GM19455 (cell line): ENCODE measurements around the gene ANXA1.
"Not testable (repeated sequence)": the region's sequence is repeated elsewhere in the genome, so short reads cannot be mapped to it uniquely, and the experiment has no call there.

Experiments
- ATAC-seq: cut with Tn5 transposase; IDR thresholded peaks from one replicate; pipeline ENCODE4 v1.9.1; 2021; ENCODE audit not compliant: unreplicated experiment

Gene ANXA1

GRCh38 chr9:73151653-73152542 lies at the start of gene ANXA1:
ANXA1 (plus strand) TSS chr9:73151865; CDS start chr9:73158536, 6,671 bp downstream.
- no peak for ATAC-seq

GRCh38 chr9:73104342-73104741 lies 47.3 kb upstream of the ANXA1 start:
- ATAC-seq: no peak

GRCh38 chr9:73104921-73105320 lies 46.7 kb upstream of the ANXA1 start:
- ATAC-seq: no peak

GRCh38 chr9:73107489-73108069 lies 44.1 kb upstream of the ANXA1 start:
- ATAC-seq: not testable (repeated sequence)

GRCh38 chr9:73114058-73114457 lies 37.6 kb upstream of the ANXA1 start:
- no peak for ATAC-seq

- ATAC-seq: no peak
Measured at GRCh38 chr9:73114958-73115357, 36.7 kb upstream of the ANXA1 start.

GRCh38 chr9:73116031-73116430 lies 35.6 kb upstream of the ANXA1 start:
- ATAC-seq: no peak

GRCh38 chr9:73116880-73117279 lies 34.8 kb upstream of the ANXA1 start:
- no peak for ATAC-seq

- no peak for ATAC-seq
Measured at GRCh38 chr9:73118286-73118685, 33.4 kb upstream of the ANXA1 start.

- no peak for ATAC-seq
Measured at GRCh38 chr9:73118898-73119554, 32.6 kb upstream of the ANXA1 start.

GRCh38 chr9:73121375-73121935 lies 30.2 kb upstream of the ANXA1 start:
- no peak for ATAC-seq

GRCh38 chr9:73125651-73126050 lies 26.0 kb upstream of the ANXA1 start:
- no peak for ATAC-seq

GRCh38 chr9:73129941-73130685 lies 21.6 kb upstream of the ANXA1 start:
- no peak for ATAC-seq

- no peak for ATAC-seq
Measured at GRCh38 chr9:73131461-73131860, 20.2 kb upstream of the ANXA1 start.

- peak; percentile 97 for ATAC-seq
Measured at GRCh38 chr9:73132034-73132776, 19.5 kb upstream of the ANXA1 start.

- no peak for ATAC-seq
Measured at GRCh38 chr9:73133022-73133651, 18.5 kb upstream of the ANXA1 start.

GRCh38 chr9:73133921-73134407 lies 17.7 kb upstream of the ANXA1 start:
- peak; percentile 36 for ATAC-seq

GRCh38 chr9:73135394-73135793 lies 16.3 kb upstream of the ANXA1 start:
- no peak for ATAC-seq

GRCh38 chr9:73137286-73137899 lies 14.3 kb upstream of the ANXA1 start:
- ATAC-seq: no peak
